Mucosa of descending colon (tissue), 3 donors: ENCODE results near the gene RHEX. TPM values are rescaled to one million over a fixed set of nuclear protein-coding genes. Genes with fewer than 3 reads are reported as not detected.

Source experiments
- ATAC-seq: fragments of 200-7000 bp; cut with Tn5 transposase; one replicate; pipeline ENCODE4 v1.9.1; 2020; ENCODE audit warnings: mild to moderate bottlenecking, moderate library complexity
- DNase-seq, 3 donors: peaks; one replicate each; pipeline ENCODE4 v3.0.0-alpha.2; 2020
- H3K36me3 ChIP-seq: fragments of 200-600 bp; one replicate; pipeline ENCODE4 v1.8.0; 2021; ENCODE audit warnings: low read depth, mild to moderate bottlenecking
- H3K4me1 ChIP-seq: fragments of 200-600 bp; one replicate; pipeline ENCODE4 v1.8.0; 2021; ENCODE audit warnings: low read depth, mild to moderate bottlenecking
- H3K4me3 ChIP-seq: fragments of 200-600 bp; one replicate; pipeline ENCODE4 v1.8.0; 2021; ENCODE audit warnings: mild to moderate bottlenecking
- H3K9me3 ChIP-seq: fragments of 200-600 bp; one replicate; pipeline ENCODE4 v1.8.0; 2021; ENCODE audit warnings: mild to moderate bottlenecking
- intact Hi-C, 2 donors: fragments of 100-400 bp; cut with DNase I in 1 of 2; cut with micrococcal nuclease in 1 of 2; formaldehyde crosslinking; loops; one replicate each; pipeline versions ENCODE4 v1.11.0 to v1.11.1; 2022; cut with DNase I, micrococcal nuclease
- total RNA-seq, 3 donors: library from RNA; stranded (reverse); fragmentation: NEBNext Ultra II Directional in 2 of 3; extraction: Animal tissue kit (Norgen Biotek cat#: 25700) in 2 of 3; gene quantifications; one replicate each; pipeline versions ENCODE4 v1.2.1 to v1.2.4, GENCODE V29; 2021 to 2023
- TF ChIP-seq, protein P1 (sequence below): fragments of 200-600 bp; IDR thresholded peaks from one replicate; pipeline ENCODE4 v1.8.0; 2022; ENCODE audit warnings: antibody characterized with exemption, mild to moderate bottlenecking
- donor health status: DM: no; HTN: no; CAD: no; lungs with moderate emphysema.
- donor health status: DM: no; HTN: no; CAD: no.
- donor health status: DM: no; HTN: yes; CAD: no.

RHEX gene
- total RNA-seq, 3 donors from 2014 or later, result 0.38 to 4.8 (median 3.9) TPM

DNA sequence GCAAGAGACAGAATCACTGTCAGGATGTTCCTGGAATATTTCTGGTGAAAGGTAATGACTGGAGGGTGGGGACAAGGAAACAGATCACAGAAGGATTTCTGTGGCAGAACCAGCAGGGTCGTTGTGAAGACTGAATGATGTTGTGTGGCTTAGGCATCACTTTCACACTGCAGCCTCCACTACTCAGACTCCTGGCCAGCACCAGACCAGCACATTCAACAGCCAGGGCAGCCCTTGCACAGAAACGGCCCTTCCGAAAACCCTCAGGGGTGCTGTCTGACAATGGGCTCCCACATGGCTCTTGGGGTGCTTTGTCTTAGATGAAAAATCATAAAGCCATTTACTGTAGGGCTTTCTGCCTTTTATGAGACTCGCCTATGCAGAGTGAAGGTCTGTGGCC, 46.0 kb upstream of the RHEX start:
- Histone ChIP-seq H3K4me3 (no peak overlapping the region), H3K36me3 (no peaks in the 10 kb centered on the region), H3K4me1 (no peaks in the 10 kb centered on the region), H3K9me3 (no peaks in the 10 kb centered on the region)
- intact Hi-C loops, result no loop called here
- ATAC-seq (no peak), DNase-seq (no peak)
- TF ChIP-seq, protein P1, sequence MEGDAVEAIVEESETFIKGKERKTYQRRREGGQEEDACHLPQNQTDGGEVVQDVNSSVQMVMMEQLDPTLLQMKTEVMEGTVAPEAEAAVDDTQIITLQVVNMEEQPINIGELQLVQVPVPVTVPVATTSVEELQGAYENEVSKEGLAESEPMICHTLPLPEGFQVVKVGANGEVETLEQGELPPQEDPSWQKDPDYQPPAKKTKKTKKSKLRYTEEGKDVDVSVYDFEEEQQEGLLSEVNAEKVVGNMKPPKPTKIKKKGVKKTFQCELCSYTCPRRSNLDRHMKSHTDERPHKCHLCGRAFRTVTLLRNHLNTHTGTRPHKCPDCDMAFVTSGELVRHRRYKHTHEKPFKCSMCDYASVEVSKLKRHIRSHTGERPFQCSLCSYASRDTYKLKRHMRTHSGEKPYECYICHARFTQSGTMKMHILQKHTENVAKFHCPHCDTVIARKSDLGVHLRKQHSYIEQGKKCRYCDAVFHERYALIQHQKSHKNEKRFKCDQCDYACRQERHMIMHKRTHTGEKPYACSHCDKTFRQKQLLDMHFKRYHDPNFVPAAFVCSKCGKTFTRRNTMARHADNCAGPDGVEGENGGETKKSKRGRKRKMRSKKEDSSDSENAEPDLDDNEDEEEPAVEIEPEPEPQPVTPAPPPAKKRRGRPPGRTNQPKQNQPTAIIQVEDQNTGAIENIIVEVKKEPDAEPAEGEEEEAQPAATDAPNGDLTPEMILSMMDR, result no peak

DNA sequence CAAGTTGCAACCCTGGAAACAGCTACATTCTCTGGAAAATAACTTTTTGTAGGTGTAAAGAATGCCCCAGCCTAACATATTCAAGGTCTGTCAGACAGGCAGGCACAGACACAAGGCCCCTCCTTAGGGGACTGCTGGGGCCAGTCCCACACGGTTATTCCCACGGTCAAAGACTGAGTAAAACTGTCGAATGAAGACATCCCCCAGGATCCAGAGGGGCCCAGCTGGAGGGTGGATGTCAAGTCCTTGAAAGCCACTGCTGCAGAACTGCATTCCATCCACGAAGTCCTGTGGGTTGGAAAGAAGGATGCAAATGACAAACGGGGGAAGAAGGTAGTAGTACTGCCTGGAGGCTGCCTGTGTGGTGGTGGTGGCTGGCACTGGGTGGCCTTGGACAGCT, 42.9 kb upstream of the RHEX start:
- H3K9me3 ChIP-seq, result no peaks in the 10 kb centered on the region
- intact Hi-C loops, result no loop called here
- DNase-seq (no peak), ATAC-seq (no peak)
- H3K4me3 ChIP-seq, result no peak overlapping the region
- TF ChIP-seq, protein P1, result no peak
- H3K4me1 ChIP-seq, result peaks cover 3% of the 10 kb centered on the region
- H3K36me3 ChIP-seq, result no peaks in the 10 kb centered on the region

DNA sequence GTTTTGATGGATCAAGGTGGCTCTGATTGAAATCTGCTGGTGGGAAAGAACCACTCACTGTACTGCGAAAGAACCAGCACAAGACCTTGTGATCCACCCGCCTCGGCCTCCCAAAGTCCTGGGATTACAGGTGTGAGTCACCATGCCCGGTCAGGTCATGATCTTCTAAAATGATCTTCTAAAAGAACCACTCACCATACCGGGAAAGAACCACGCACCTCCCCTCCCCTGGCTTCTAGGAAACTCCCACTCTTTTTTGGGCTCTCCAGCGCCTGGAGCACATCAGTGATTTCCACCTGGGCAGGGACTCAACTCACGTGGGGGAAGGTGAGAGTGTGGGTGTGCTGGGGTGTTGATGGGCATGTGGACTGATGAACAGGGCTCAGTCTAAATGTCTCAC, 41.9 kb upstream of the RHEX start:
- H3K4me1 ChIP-seq, result peaks cover 3% of the 10 kb centered on the region
- DNase-seq (no peak), ATAC-seq (no peak)
- TF ChIP-seq, protein P1, result no peak
- no peaks in the 10 kb centered on the region for H3K9me3 ChIP-seq
- H3K4me3 ChIP-seq, result no peak overlapping the region
- intact Hi-C loops, result no loop called here
- H3K36me3 ChIP-seq, result no peaks in the 10 kb centered on the region

DNA sequence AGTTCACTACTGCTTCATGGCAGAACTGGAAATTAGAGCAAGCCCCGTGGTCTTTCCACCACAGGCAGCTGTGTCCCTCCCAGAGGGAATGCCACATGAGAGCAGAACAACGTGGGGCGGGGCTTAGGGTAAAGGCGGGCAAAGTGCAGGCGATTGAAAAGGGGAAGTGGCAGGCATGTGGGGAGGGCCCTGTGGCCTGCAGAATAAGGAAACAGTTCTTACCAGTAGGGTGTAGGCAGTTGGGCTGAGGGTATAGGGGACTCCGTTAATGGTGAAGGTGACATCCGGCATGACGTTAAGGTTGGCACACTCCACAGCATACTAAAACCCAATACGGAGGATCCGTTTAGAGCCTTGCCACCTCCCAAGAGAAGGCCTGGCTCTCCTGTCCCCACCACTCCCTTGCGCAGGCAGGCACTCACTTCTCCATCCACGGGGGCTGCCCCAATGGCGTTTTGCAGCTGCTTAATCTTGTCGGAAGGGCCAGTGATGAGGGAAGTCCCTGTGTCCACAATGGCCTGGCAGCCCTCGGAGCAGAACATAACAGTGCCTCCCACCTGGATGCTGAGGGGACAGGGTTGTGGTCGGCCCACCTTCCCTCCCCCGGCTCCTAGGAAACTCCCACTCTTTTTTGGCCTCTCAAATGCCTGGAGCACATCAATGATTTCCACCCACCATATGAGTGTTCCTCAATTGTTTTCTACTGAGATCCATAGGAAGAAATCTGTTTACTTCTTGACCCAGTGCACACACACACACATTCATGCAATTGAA, 40.7 kb upstream of the RHEX start:
- no peaks in the 10 kb centered on the region for H3K36me3 ChIP-seq
- H3K4me1 ChIP-seq, result peaks cover 3% of the 10 kb centered on the region
- intact Hi-C loops, result no loop called here
- DNase-seq, result peak; percentile 90 to 91 (median 91)
- peak; percentile 99 for ATAC-seq
- H3K4me3 ChIP-seq, result no peak overlapping the region
- H3K9me3 ChIP-seq, result no peaks in the 10 kb centered on the region
- TF ChIP-seq, protein P1, result no peak

DNA sequence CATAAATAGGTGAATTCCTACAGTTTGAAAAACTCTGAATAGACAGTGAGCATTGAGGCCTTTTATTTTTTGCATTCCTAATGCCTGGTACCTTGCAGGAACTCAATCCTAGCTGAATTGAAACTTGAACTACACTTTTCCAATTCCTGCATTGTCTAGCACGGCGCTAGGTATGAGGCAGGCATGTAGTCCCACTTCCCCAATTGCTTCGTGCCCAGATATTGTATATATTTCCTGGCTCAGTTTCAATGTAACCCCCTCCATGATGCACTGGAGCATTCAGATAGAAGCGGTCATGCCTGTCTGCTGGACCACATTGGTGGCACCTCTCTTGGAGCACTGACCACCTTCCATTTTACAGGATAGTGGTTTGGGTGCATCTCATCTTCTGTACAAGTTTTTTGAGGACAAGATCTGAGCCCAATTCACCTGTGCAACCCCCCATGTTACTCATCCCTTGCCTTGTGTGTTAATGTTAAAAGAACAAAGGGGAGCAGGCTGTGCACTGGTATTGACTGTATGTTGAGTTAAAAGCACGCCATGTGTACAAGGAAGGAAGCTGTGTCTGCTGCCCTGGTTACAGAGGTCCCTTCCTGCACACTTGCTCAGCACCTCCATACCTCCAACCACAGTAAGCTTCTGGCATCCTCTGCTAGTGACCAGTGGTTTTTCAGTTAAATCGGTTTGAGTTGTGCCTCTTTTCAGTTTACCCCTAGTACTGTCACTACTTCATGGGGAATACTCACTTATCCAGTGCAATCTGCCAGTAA, 39.8 kb upstream of the RHEX start:
- H3K4me1 ChIP-seq, result peaks cover 3% of the 10 kb centered on the region
- no peak for DNase-seq
- intact Hi-C loops, result no loop called here
- TF ChIP-seq, protein P1, result no peak
- H3K4me3 ChIP-seq, result no peak overlapping the region
- ATAC-seq, result no peak
- no peaks in the 10 kb centered on the region for H3K36me3 ChIP-seq
- no peaks in the 10 kb centered on the region for H3K9me3 ChIP-seq
